ENCODE results near the gene OTOG.

Gene OTOG

DNA sequence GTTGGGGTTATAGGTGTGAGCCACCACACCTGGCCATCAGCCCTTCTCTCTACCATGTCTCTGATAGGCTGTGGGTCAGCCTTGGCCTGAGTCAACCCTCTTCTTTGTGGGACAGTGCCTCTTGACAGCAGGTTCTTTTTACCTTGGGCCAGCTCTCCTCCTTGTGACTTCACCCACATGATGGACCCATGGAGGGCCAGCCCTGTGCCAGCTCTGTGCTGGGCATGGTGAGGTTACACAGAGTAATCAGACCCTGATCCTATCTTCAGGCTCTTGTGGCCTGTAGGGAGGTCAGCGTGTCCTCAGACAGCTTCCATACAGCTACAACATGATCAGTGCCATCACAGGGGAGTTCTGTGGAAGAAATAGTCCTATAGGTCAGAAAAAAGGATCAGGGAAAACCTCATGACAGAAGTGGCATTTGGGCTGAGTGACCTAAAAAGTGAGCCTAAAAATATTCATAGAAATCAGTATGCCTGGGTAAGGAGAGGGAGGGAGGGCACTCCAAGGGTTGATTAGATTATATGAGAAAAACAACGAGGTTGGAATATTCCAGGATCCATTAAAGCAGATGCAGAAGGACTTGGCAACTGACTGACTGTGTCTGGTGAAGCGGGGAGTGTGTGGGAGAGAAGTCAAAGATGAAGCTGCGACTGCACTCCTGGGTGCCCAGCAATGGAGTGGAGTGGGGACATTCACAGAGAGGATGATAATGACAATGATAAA is 17.1 kb downstream of the OTOG start:
- no peak overlapping the region for H3K27ac ChIP-seq (ENCODE audit: low read length)
- no peaks in the 10 kb centered on the region for H3K36me3 ChIP-seq (ENCODE audit: control insufficient read depth in 1 of 2, insufficient read depth in 2 of 2, low read length in 2 of 2)
- H3K4me3 ChIP-seq (ENCODE audit: low read depth in 1 of 2, low read length in 2 of 2): no peak overlapping the region
- no peaks in the 10 kb centered on the region for H3K9me3 ChIP-seq (ENCODE audit: control insufficient read depth in 1 of 2, low read length in 2 of 2)
- no peaks in the 10 kb centered on the region for H3K27me3 ChIP-seq (ENCODE audit: low read depth, low read length)
- H3K4me1 ChIP-seq (ENCODE audit: control insufficient read depth in 1 of 2, insufficient read depth in 2 of 2, low read length in 2 of 2): no peaks in the 10 kb centered on the region

DNA sequence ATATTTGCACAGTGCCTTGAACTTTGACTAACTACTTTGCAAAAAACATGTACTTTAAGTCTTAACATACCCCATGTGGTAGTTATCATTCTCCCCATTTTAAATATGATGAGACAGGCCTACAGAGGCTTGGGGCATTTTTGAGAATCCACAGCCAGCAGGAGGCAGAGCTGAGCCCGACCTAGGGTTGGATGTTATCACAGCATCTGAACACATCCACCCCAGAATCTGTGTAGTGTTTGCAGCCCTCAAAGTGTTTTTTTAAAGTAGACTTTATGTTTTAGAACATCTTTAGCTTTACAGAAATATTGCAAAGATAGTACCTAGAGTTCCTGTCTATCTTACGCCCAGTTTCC is 17.6 kb downstream of the OTOG start:
- H3K36me3 ChIP-seq (ENCODE audit: control insufficient read depth in 1 of 2, insufficient read depth in 2 of 2, low read length in 2 of 2): no peaks in the 10 kb centered on the region
- H3K27ac ChIP-seq (ENCODE audit: low read length): no peak overlapping the region
- H3K27me3 ChIP-seq (ENCODE audit: low read depth, low read length): no peaks in the 10 kb centered on the region
- no peaks in the 10 kb centered on the region for H3K4me1 ChIP-seq (ENCODE audit: control insufficient read depth in 1 of 2, insufficient read depth in 2 of 2, low read length in 2 of 2)
- no peaks in the 10 kb centered on the region for H3K9me3 ChIP-seq (ENCODE audit: control insufficient read depth in 1 of 2, low read length in 2 of 2)
- no peak overlapping the region for H3K4me3 ChIP-seq (ENCODE audit: low read depth in 1 of 2, low read length in 2 of 2)

DNA sequence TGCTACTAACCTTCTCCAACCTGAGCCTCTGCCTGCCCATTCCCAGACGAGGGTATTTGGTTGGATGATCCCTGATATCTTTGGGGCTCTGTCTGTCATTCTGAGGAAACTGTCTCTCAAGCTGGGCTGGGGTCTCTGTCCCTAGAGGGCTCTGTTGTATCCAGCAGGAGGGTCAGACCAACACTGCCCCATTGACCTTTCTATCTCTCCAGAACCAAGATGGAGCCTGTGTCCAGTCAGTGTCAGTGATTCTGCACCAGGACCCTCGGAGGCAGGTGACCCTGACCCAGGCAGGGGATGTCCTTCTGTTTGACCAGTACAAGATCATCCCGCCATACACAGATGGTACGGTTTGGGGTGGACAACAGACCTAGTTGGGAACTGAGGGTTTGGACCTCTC is 21.9 kb downstream of the OTOG start:
- no peak overlapping the region for H3K4me3 ChIP-seq (ENCODE audit: low read depth in 1 of 2, low read length in 2 of 2)
- H3K27ac ChIP-seq (ENCODE audit: low read length): no peak overlapping the region

DNA sequence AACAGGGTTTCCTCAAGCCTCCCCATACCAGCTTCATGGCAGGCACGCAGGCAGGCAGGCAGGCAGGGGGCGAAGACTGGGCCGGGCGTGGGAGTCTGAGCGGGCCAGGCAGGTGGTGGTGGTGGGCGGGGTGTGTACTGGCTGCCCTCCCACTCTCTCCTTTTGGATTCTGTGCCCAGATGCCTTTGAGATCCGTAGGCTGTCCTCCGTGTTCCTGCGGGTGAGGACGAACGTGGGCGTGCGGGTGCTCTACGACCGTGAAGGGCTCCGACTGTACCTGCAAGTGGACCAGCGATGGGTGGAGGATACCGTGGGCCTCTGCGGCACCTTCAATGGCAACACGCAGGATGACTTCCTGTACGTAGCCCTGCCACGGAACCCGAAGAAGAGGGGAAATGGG is 23.0 kb downstream of the OTOG start:
- Histone ChIP-seq H3K9me3 (ENCODE audit: control insufficient read depth in 1 of 2, low read length in 2 of 2) (no peaks in the 10 kb centered on the region), H3K27ac (ENCODE audit: low read length) (no peak overlapping the region), H3K4me3 (ENCODE audit: low read depth in 1 of 2, low read length in 2 of 2) (no peak overlapping the region), H3K36me3 (ENCODE audit: control insufficient read depth in 1 of 2, insufficient read depth in 2 of 2, low read length in 2 of 2) (no peaks in the 10 kb centered on the region), H3K27me3 (ENCODE audit: low read depth, low read length) (no peaks in the 10 kb centered on the region), H3K4me1 (ENCODE audit: control insufficient read depth in 1 of 2, insufficient read depth in 2 of 2, low read length in 2 of 2) (no peaks in the 10 kb centered on the region)

More for the DNA sequence above, 21.9 kb downstream of the OTOG start:
- Histone ChIP-seq H3K36me3 (ENCODE audit: control insufficient read depth in 1 of 2, insufficient read depth in 2 of 2, low read length in 2 of 2) (no peaks in the 10 kb centered on the region), H3K9me3 (ENCODE audit: control insufficient read depth in 1 of 2, low read length in 2 of 2) (no peaks in the 10 kb centered on the region), H3K4me1 (ENCODE audit: control insufficient read depth in 1 of 2, insufficient read depth in 2 of 2, low read length in 2 of 2) (no peaks in the 10 kb centered on the region), H3K27me3 (ENCODE audit: low read depth, low read length) (no peaks in the 10 kb centered on the region)

DNA sequence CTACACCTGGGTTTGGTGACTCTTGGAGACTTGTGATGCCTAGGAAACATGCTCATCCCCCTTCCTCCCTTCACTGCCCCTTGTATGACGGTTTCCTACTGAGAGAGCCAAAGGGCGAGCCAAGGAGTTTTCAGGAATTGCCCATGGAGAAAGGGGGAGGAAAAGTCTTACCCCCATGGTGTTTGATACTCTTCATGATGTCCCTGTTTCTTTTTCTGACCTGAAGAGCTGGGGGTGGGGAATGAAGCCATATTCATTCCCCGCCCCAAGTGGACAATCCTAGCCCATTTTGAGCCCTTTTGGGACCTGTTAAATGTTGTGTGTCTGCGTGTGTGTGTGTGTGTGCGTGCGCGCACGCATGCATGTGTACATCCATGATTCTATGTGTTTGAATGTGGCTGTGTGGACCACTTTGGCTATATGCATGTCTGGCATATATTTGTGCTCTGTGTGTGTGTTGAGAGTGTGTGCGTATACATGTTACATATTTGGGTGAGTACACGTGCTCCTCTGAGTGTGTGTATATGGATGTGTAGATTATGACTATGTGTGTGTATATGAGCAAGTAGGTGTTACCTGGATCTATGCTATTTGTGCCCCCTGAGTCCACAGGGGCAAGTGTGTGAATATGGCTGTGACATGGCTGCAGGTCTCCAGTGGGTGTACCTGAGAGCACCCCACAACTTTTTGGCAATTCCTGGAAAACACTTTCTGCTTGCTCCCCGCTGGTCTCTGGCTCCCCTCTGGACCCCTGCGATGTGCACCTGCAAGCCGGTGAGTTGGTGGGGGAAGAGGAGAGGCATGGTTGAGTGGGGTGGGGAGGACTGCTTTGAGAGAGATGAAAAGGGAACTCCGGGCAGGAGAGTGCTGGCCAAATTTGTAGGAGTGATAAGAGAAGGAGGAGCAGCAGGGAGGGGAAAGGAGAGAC is 24.6 kb downstream of the OTOG start:
- H3K9me3 ChIP-seq (ENCODE audit: control insufficient read depth in 1 of 2, low read length in 2 of 2): no peaks in the 10 kb centered on the region
- H3K27me3 ChIP-seq (ENCODE audit: low read depth, low read length): no peaks in the 10 kb centered on the region
- H3K4me1 ChIP-seq (ENCODE audit: control insufficient read depth in 1 of 2, insufficient read depth in 2 of 2, low read length in 2 of 2): no peaks in the 10 kb centered on the region
- no peak overlapping the region for H3K4me3 ChIP-seq (ENCODE audit: low read depth in 1 of 2, low read length in 2 of 2)
- H3K27ac ChIP-seq (ENCODE audit: low read length): no peak overlapping the region
- H3K36me3 ChIP-seq (ENCODE audit: control insufficient read depth in 1 of 2, insufficient read depth in 2 of 2, low read length in 2 of 2): no peaks in the 10 kb centered on the region

DNA sequence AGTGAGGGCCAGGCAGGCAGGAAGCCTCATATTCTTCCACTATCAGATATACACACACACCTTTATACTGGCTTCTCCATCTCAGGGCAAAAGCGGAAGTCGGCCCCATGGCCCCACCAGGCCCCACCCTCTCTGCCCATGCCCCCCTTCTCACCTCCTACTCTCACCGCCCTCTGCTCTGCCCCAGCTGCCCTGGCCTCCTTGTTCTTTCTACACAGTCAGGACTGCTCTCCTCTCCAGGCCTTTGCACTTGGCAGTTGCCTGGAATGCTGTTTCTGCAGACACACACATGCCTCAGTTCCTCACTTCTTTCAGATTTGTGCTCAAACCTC is 25.3 kb downstream of the OTOG start:
- Histone ChIP-seq H3K4me1 (ENCODE audit: control insufficient read depth in 1 of 2, insufficient read depth in 2 of 2, low read length in 2 of 2) (no peaks in the 10 kb centered on the region), H3K4me3 (ENCODE audit: low read depth in 1 of 2, low read length in 2 of 2) (no peak overlapping the region), H3K27ac (ENCODE audit: low read length) (no peak overlapping the region), H3K9me3 (ENCODE audit: control insufficient read depth in 1 of 2, low read length in 2 of 2) (no peaks in the 10 kb centered on the region), H3K36me3 (ENCODE audit: control insufficient read depth in 1 of 2, insufficient read depth in 2 of 2, low read length in 2 of 2) (no peaks in the 10 kb centered on the region), H3K27me3 (ENCODE audit: low read depth, low read length) (no peaks in the 10 kb centered on the region)

DNA sequence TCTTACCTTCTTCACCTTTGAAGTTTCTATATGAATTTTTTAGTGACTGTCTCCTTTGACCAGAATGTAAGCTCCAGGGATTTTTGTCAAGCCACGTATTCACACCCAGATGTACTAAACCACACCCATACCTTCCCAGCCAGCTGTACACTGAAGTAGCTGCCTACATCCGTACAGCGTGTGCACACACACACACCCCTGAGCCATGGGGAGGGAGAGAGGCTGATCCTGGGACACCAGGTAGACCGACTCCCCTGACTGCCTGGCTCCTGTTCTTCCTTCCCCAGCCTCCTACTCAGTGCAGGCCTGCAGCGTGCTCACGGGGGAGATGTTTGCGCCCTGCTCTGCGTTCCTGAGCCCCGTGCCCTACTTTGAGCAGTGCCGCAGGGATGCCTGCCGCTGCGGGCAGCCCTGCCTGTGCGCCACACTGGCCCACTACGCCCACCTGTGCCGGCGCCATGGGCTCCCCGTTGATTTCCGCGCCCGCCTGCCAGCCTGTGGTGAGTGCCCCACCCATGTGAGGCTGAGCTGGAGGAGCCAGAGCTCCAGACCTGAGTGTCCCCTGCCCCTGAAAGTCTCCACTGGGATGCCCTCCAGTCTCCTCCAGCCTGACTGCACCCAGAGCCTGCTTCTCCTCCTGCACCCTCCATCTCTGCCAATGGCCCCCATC is 25.9 kb downstream of the OTOG start:
- H3K27me3 ChIP-seq (ENCODE audit: low read depth, low read length): no peaks in the 10 kb centered on the region
- no peaks in the 10 kb centered on the region for H3K9me3 ChIP-seq (ENCODE audit: control insufficient read depth in 1 of 2, low read length in 2 of 2)
- no peaks in the 10 kb centered on the region for H3K4me1 ChIP-seq (ENCODE audit: control insufficient read depth in 1 of 2, insufficient read depth in 2 of 2, low read length in 2 of 2)
- H3K27ac ChIP-seq (ENCODE audit: low read length): no peak overlapping the region
- H3K4me3 ChIP-seq (ENCODE audit: low read depth in 1 of 2, low read length in 2 of 2): no peak overlapping the region
- no peaks in the 10 kb centered on the region for H3K36me3 ChIP-seq (ENCODE audit: control insufficient read depth in 1 of 2, insufficient read depth in 2 of 2, low read length in 2 of 2)

DNA sequence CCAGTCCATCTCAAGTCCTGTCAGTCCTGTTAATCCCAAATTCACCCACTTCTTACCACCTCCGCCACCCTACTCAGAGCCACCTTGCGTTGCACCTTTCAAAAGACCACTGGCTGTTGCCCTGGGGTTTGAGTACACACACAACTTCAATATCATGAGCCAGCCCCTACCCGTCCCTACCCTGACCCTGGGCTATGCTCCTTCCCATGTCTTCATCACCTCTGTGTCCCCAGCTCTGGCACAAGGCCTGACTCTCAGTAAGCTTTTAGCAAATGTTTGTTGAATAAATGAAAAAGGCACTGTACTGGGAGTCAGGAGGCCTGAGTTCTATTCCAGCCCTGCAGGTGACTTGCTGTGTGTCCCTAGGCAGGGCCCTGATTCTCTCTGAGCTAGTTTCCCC is 26.5 kb downstream of the OTOG start:
- Histone ChIP-seq H3K27ac (ENCODE audit: low read length) (no peak overlapping the region), H3K4me3 (ENCODE audit: low read depth in 1 of 2, low read length in 2 of 2) (no peak overlapping the region), H3K9me3 (ENCODE audit: control insufficient read depth in 1 of 2, low read length in 2 of 2) (no peaks in the 10 kb centered on the region), H3K4me1 (ENCODE audit: control insufficient read depth in 1 of 2, insufficient read depth in 2 of 2, low read length in 2 of 2) (no peaks in the 10 kb centered on the region), H3K36me3 (ENCODE audit: control insufficient read depth in 1 of 2, insufficient read depth in 2 of 2, low read length in 2 of 2) (no peaks in the 10 kb centered on the region), H3K27me3 (ENCODE audit: low read depth, low read length) (no peaks in the 10 kb centered on the region)

DNA sequence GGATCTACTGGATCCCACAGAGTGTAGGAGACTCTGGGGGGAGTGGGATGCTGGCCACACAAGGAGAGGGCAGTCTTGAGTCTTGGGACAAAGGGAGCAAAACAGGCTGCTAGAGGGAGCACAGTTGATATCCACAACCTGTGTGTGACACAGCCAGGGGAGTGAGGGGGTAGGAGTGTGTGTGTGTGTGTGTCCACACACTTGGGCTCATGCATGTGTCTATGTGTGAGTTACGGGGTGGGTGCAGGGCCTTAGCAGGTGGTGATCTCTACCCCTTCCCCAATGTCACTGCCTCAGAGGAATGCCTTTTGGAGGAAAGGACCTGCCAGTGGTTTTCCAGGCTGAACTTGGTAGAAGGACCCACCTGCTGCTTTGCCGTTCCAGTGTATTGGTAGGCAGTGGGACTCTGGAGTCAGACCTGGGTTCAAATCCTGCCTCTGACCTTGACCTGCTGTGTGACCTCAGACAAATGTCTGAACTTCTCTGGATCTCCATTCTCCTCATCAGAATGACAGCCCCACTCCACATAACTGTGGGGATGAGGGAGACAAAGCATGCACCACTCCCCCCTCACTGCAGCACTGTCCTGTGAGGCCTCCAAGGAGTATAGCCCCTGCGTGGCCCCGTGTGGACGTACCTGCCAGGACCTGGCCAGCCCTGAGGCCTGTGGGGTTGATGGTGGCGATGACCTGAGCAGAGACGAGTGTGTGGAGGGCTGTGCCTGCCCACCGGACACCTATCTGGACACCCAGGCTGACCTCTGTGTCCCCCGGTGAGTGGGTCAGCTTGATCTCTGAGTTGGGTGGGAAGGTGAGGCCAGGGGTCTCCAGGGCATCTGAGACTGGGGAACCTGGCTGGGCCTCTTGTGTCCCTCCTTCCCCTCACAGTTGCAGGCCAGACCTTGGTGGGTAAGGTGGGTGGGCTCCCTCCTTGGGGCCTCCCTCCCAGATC is 27.4 kb downstream of the OTOG start:
- no peaks in the 10 kb centered on the region for H3K36me3 ChIP-seq (ENCODE audit: control insufficient read depth in 1 of 2, insufficient read depth in 2 of 2, low read length in 2 of 2)
- H3K9me3 ChIP-seq (ENCODE audit: control insufficient read depth in 1 of 2, low read length in 2 of 2): no peaks in the 10 kb centered on the region
- no peak overlapping the region for H3K4me3 ChIP-seq (ENCODE audit: low read depth in 1 of 2, low read length in 2 of 2)
- H3K27me3 ChIP-seq (ENCODE audit: low read depth, low read length): no peaks in the 10 kb centered on the region
- no peak overlapping the region for H3K27ac ChIP-seq (ENCODE audit: low read length)
- H3K4me1 ChIP-seq (ENCODE audit: control insufficient read depth in 1 of 2, insufficient read depth in 2 of 2, low read length in 2 of 2): no peaks in the 10 kb centered on the region

DNA sequence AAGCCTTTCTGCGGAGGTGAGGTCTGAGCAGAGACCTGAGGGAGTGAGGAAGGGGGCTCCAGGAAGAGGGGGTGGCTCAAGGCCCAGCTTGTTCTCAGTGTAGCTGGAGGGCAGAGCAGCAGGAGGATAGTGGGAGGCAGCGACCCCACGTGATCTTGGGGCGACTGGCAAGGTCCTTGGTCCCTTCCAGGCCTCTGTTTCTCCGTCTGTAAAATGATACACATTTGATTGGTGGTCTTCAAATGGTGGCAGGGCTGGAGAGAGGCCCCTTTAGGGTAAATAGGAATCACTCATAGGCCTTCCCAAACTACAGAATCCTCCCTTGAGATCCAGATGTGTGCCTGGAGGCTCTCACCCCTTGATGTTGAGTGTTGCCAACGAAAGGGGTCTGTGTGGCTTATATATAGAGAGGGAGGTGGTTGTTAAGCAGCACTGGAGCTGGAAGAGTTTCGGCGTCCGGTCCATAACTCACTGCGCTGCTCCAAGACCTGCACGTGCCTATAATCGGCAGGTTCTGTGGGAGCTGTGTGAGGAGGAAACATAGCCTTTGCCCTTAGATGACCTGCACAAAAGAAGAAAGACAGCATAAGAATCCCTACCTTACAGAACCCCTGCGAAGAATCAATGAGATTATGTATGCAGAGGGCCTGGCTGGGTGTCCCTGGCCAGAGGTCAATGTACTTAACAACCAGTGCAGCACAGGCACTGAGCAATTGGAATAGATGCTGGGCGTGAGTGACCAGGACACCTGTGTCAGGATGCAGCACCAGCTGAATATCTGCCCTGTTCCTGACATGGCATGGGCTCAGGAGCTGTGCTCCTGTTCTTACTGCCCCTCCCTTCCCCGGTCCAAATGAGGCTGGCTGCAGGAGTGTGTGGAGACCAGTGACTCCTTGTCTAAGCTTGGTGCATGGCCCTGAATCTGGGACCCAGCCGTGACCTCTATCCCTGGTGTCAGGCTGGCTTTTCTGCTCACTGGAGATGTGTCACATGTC is 28.7 kb downstream of the OTOG start:
- Histone ChIP-seq H3K27me3 (ENCODE audit: low read depth, low read length) (no peaks in the 10 kb centered on the region), H3K4me3 (ENCODE audit: low read depth in 1 of 2, low read length in 2 of 2) (no peak overlapping the region), H3K27ac (ENCODE audit: low read length) (no peak overlapping the region), H3K4me1 (ENCODE audit: control insufficient read depth in 1 of 2, insufficient read depth in 2 of 2, low read length in 2 of 2) (no peaks in the 10 kb centered on the region), H3K36me3 (ENCODE audit: control insufficient read depth in 1 of 2, insufficient read depth in 2 of 2, low read length in 2 of 2) (no peaks in the 10 kb centered on the region), H3K9me3 (ENCODE audit: control insufficient read depth in 1 of 2, low read length in 2 of 2) (no peaks in the 10 kb centered on the region)

Data from muscle layer of duodenum (tissue), 2 donors.